K562 (cell line): ENCODE data around the gene OR2B2. TPM values are rescaled to one million over a fixed set of nuclear protein-coding genes. Genes with fewer than 3 reads are reported as not detected.
A peak's percentile ranks its signal among the peaks of the same experiment; 100 is the strongest.

ENCODE experiments used
- ADNP ChIP-seq: fragments of 200-800 bp; sonication (Bioruptor generic); IDR thresholded peaks from 2 replicates; pipeline ENCODE4 v1.6.1; 2016; ENCODE audit warnings: missing genetic modification characterization, missing compliant biosample characterization
- ARID2 ChIP-seq: fragments of 450-650 bp; IDR thresholded peaks from 2 replicates; pipeline ENCODE4 v1.6.1; 2017; ENCODE audit warnings: antibody characterized with exemption, mild to moderate bottlenecking
- CHD2 ChIP-seq: IDR thresholded peaks from 2 replicates; pipeline ENCODE4 v1.6.1; 2011; ENCODE audit warnings: low read depth, low read length
- DPF2 ChIP-seq: fragments of 450-650 bp; IDR thresholded peaks from 2 replicates; pipeline ENCODE4 v1.6.1; 2016
- HDAC3 ChIP-seq: fragments of 450-650 bp; IDR thresholded peaks from 2 replicates; pipeline ENCODE4 v1.6.1; 2018; ENCODE audit warnings: borderline replicate concordance, mild to moderate bottlenecking, moderate library complexity; ENCODE audit not compliant: partially characterized antibody
- KLF16 ChIP-seq: IDR thresholded peaks from 2 replicates; pipeline ENCODE4 v1.6.1; 2016; ENCODE audit warnings: antibody characterized with exemption
- MLX ChIP-seq, 2 experiments: fragments of 450-650 bp in 1 of 2; sonication (generic) in 1 of 2; formaldehyde crosslinking; conservative IDR thresholded peaks; 2 replicates each; pipeline versions ENCODE4 v1.4.0 to v1.8.1; 2020 to 2022; ENCODE audit warnings: mild to moderate bottlenecking in 1 of 2, missing genetic modification reagents in 1 of 2
- NCOR1 ChIP-seq: fragments of 450-650 bp; IDR thresholded peaks from 2 replicates; pipeline ENCODE4 v1.6.1; 2016; ENCODE audit warnings: mild to moderate bottlenecking, moderate library complexity
- PHF21A ChIP-seq: fragments of 450-650 bp; IDR thresholded peaks from 2 replicates; pipeline ENCODE4 v1.6.1; 2017; ENCODE audit warnings: low read depth, borderline replicate concordance
- POLR2A ChIP-seq: fragments of 450-650 bp; conservative IDR thresholded peaks from 2 replicates; pipeline ENCODE4 v1.6.1; 2016
- RNF219 ChIP-seq: fragments of 250-450 bp; sonication (Bioruptor Pico); IDR thresholded peaks from 2 replicates; pipeline ENCODE4 v1.5.0; 2022; ENCODE audit warnings: mild to moderate bottlenecking
- SP2 ChIP-seq: IDR thresholded peaks from 2 replicates; pipeline ENCODE4 v1.6.1; 2011; ENCODE audit warnings: mild to moderate bottlenecking, low read depth, low read length, moderate library complexity; ENCODE audit not compliant: poor library complexity, severe bottlenecking; ENCODE audit errors: extremely low read depth
- TEAD4 ChIP-seq, 2 experiments: sonication (generic) in 1 of 2; formaldehyde crosslinking in 1 of 2; IDR thresholded peaks; 2 replicates each; pipeline versions ENCODE4 v1.6.1 to v1.8.0; 2012 to 2022; ENCODE audit warnings: borderline replicate concordance in 1 of 2, inconsistent platforms in 1 of 2, low read length in 1 of 2, mild to moderate bottlenecking in 1 of 2, missing genetic modification reagents in 1 of 2
- U2AF2 ChIP-seq: fragments of 200-400 bp; formaldehyde crosslinking; optimal IDR thresholded peaks from 2 replicates; pipeline ENCODE3; 2017; ENCODE audit warnings: low read depth, mild to moderate bottlenecking, low read length
- ZNF436 ChIP-seq: fragments of 250-450, 450-650 bp; sonication (Bioruptor Pico); formaldehyde crosslinking; IDR thresholded peaks from 2 replicates; pipeline ENCODE4 v1.7.0; 2020; ENCODE audit warnings: mild to moderate bottlenecking
- polyA plus RNA-seq, 8 experiments: library from polyadenylated mRNA; depleted of rRNA in 4 of 8; stranded (reverse) in 5 of 8; unstranded in 3 of 8; fragments of >200 nt; fragmentation: Nextera tagmentation in 2 of 8; fragmentation: Illumina TruSeq in 1 of 8; extraction: Ambion mirVana in 2 of 8; extraction: Trizol in 1 of 8; gene quantifications; 2 replicates each; pipeline versions ENCODE4 v1.2.1 to v1.2.3, GENCODE V29; 2011 to 2014; ENCODE audit warnings: inconsistent platforms in 1 of 8, missing spikeins in 1 of 8
- total RNA-seq, 7 experiments: library from RNA; depleted of rRNA in 6 of 7; stranded (reverse); fragments of >200 nt in 6 of 7; fragmentation: Illumina TruSeq in 2 of 7; extraction: Trizol in 2 of 7; gene quantifications; 2 replicates each; pipeline versions ENCODE4 v1.2.1 to v1.2.3, GENCODE V29; 2011 to 2021; ENCODE audit warnings: low replicate concordance in 1 of 7
- TF ChIP-seq, protein P1 (sequence below): fragments of 450-650 bp; formaldehyde crosslinking; IDR thresholded peaks from 2 replicates; pipeline ENCODE4 v1.4.0; 2020; ENCODE audit warnings: mild to moderate bottlenecking, moderate library complexity
- TF ChIP-seq, protein P2 (sequence below), 2 experiments: fragments of 150-350 bp in 1 of 2; IDR thresholded peaks; 2 replicates each; pipeline ENCODE4 v1.6.1; 2012 to 2016; ENCODE audit warnings: low read depth in 2 of 2, low read length in 2 of 2, mild to moderate bottlenecking in 1 of 2, moderate library complexity in 1 of 2

The OR2B2 gene
- total and polyA plus RNA-seq, 9 of the 15 experiments (the other 6 are each of a cell fraction or from before 2014, with no cell fraction given) = 0.24 TPM; not detected in 8

GRCh38 chr6:27902335-27903314 is 9.6 kb downstream of the OR2B2 start (continued):
- peak; percentile 87 for TF ChIP-seq TEAD4 (IDR thresholded peaks at IDR 0.05; ENCODE audit: low read length)
- TF ChIP-seq TEAD4 (CRISPR knock-in tag; IDR thresholded peaks at IDR 0.05; ENCODE audit: borderline replicate concordance) = no peak
- TF ChIP-seq, protein P1, sequence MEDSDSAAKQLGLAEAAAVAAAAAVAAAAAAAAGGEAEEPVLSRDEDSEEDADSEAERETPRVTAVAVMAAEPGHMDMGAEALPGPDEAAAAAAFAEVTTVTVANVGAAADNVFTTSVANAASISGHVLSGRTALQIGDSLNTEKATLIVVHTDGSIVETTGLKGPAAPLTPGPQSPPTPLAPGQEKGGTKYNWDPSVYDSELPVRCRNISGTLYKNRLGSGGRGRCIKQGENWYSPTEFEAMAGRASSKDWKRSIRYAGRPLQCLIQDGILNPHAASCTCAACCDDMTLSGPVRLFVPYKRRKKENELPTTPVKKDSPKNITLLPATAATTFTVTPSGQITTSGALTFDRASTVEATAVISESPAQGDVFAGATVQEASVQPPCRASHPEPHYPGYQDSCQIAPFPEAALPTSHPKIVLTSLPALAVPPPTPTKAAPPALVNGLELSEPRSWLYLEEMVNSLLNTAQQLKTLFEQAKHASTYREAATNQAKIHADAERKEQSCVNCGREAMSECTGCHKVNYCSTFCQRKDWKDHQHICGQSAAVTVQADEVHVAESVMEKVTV = peak; percentile 53; the same call in 1 of the 2 replicates
- TF ChIP-seq U2AF2 = no peak
- peak; percentile 84 for TF ChIP-seq RNF219 (CRISPR knock-in tag)
- no peak for TF ChIP-seq PHF21A
- peak; percentile 58 for TF ChIP-seq DPF2
- TF ChIP-seq NCOR1 = peak; percentile 33; the same call in 1 of the 2 replicates
- peak; percentile 99 for TF ChIP-seq POLR2A
- TF ChIP-seq MLX (CRISPR knock-in tag; conservative IDR thresholded peaks at IDR 0.05) = peak in 1 of 2 experiments; percentile 94; a peak in 2 of 4 replicates
- TF ChIP-seq KLF16 = no peak
- no peak for TF ChIP-seq ADNP (tag)
- no peak for TF ChIP-seq ARID2
- TF ChIP-seq, protein P2, sequence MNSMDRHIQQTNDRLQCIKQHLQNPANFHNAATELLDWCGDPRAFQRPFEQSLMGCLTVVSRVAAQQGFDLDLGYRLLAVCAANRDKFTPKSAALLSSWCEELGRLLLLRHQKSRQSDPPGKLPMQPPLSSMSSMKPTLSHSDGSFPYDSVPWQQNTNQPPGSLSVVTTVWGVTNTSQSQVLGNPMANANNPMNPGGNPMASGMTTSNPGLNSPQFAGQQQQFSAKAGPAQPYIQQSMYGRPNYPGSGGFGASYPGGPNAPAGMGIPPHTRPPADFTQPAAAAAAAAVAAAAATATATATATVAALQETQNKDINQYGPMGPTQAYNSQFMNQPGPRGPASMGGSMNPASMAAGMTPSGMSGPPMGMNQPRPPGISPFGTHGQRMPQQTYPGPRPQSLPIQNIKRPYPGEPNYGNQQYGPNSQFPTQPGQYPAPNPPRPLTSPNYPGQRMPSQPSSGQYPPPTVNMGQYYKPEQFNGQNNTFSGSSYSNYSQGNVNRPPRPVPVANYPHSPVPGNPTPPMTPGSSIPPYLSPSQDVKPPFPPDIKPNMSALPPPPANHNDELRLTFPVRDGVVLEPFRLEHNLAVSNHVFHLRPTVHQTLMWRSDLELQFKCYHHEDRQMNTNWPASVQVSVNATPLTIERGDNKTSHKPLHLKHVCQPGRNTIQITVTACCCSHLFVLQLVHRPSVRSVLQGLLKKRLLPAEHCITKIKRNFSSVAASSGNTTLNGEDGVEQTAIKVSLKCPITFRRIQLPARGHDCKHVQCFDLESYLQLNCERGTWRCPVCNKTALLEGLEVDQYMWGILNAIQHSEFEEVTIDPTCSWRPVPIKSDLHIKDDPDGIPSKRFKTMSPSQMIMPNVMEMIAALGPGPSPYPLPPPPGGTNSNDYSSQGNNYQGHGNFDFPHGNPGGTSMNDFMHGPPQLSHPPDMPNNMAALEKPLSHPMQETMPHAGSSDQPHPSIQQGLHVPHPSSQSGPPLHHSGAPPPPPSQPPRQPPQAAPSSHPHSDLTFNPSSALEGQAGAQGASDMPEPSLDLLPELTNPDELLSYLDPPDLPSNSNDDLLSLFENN (IDR thresholded peaks at IDR 0.05; ENCODE audit: low read depth in 2 of 2, low read length in 2 of 2) = peak in 1 of 2 experiments; percentile 89; a peak in 2 of 4 replicates
- TF ChIP-seq SP2 = no peak
- TF ChIP-seq ZNF436 (CRISPR knock-in tag) = peak; percentile 82
- TF ChIP-seq CHD2 = peak; percentile 66
- peak; percentile 40 for TF ChIP-seq HDAC3
